ENCODE data around the gene NID1.

The NID1 gene

DNA sequence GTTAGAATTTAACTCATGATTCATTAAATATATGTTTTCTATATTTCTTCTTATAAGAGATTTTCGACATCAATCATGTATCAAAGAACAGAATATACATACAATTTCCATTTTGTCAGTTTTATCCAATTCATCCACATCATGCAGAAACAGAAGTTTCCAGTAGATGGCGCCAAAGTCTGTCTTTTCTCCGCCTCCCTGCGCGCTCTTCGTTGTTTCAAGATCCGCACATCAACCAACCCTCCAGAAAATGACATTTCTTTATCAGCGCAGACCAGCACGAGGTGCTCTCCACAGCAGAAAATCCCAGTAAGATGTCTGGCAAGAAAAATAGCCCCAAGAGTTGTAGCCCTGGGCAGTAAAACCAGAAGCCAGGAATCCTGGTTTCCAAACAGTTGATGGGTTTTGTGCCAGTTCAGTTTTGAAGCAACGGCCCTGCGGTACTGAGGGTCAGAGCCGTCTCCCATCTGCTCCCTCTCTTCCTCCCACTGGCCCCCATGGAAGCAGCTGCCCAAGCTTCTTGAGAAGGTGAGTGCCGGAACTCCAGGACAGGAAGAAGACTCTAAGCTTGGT lies 38.8 kb upstream of the NID1 start:
- Histone ChIP-seq H3K9me3 (ENCODE audit: control insufficient read depth, low read length) (no peaks in the 10 kb centered on the region), H3K79me2 (no peaks in the 10 kb centered on the region), H3K4me1 (no peaks in the 10 kb centered on the region), H3K27ac (no peak overlapping the region), H3K36me3 (ENCODE audit: control insufficient read depth, insufficient read depth, low read length) (no peaks in the 10 kb centered on the region), H3K4me2 (ENCODE audit: low read length) (no peak overlapping the region), H3K4me3 (ENCODE audit: low read depth, low read length) (no peak overlapping the region), H3K27me3 (ENCODE audit: control insufficient read depth, insufficient read depth, low read length) (no peaks in the 10 kb centered on the region), H2AFZ (no peak overlapping the region), H3K9ac (no peak overlapping the region)
- peak; percentile 59 for TF ChIP-seq CTCF (IDR thresholded peaks at IDR 0.05)

DNA sequence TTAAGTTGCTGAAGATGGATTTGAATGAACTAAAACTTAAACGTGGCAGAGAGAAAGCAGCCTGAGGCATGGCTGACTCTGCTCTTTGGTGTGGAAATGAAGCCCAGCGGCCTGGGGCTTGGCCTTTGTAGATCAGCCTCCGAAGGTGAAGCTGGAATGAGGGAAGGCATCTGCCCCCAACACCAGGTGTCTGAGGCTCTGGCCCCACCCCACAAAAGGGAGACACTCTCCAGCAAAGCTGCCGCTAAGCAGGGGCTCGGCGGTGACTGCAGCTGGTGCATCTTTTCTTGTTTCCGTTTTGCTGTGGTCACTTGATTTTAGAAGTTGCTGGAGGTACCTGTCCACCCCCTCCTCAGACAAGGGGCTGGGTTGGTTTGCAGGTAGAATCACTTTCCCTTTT lies 38.2 kb upstream of the NID1 start:
- Histone ChIP-seq H3K27ac (no peak overlapping the region), H3K36me3 (ENCODE audit: control insufficient read depth, insufficient read depth, low read length) (no peaks in the 10 kb centered on the region), H3K27me3 (ENCODE audit: control insufficient read depth, insufficient read depth, low read length) (no peaks in the 10 kb centered on the region), H3K79me2 (no peaks in the 10 kb centered on the region), H3K4me2 (ENCODE audit: low read length) (no peak overlapping the region), H3K4me3 (ENCODE audit: low read depth, low read length) (no peak overlapping the region), H3K9ac (no peak overlapping the region), H3K4me1 (no peaks in the 10 kb centered on the region), H2AFZ (no peak overlapping the region), H3K9me3 (ENCODE audit: control insufficient read depth, low read length) (no peaks in the 10 kb centered on the region)
- TF ChIP-seq CTCF (IDR thresholded peaks at IDR 0.05) = no peak

DNA sequence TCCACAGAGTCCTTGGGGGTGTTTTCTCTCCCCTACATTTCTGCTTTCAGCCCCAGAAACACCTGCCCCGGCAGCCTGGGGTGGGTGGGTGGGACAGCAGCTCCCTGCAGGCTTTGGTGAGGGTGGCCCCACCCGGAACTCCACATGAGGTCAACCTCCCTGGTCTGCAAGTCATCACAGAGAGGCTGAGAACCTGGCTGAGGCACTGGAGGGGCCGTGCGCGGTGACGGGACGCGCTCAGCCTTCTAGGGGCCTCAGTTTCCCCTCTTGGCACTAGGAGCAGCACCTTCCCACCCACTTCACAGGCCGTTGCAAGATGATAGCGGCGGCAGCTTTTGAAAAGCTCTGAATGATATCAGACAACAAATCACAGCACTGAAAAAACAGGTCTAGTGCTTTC lies 37.7 kb upstream of the NID1 start:
- no peaks in the 10 kb centered on the region for H3K4me1 ChIP-seq
- H3K79me2 ChIP-seq = no peaks in the 10 kb centered on the region
- no peak for TF ChIP-seq CTCF (IDR thresholded peaks at IDR 0.05)
- no peak overlapping the region for H2AFZ ChIP-seq
- no peak overlapping the region for H3K4me2 ChIP-seq (ENCODE audit: low read length)
- no peaks in the 10 kb centered on the region for H3K27me3 ChIP-seq (ENCODE audit: control insufficient read depth, insufficient read depth, low read length)
- H3K9me3 ChIP-seq (ENCODE audit: control insufficient read depth, low read length) = no peaks in the 10 kb centered on the region
- no peaks in the 10 kb centered on the region for H3K36me3 ChIP-seq (ENCODE audit: control insufficient read depth, insufficient read depth, low read length)
- H3K4me3 ChIP-seq (ENCODE audit: low read depth, low read length) = no peak overlapping the region
- no peak overlapping the region for H3K27ac ChIP-seq
- no peak overlapping the region for H3K9ac ChIP-seq

DNA sequence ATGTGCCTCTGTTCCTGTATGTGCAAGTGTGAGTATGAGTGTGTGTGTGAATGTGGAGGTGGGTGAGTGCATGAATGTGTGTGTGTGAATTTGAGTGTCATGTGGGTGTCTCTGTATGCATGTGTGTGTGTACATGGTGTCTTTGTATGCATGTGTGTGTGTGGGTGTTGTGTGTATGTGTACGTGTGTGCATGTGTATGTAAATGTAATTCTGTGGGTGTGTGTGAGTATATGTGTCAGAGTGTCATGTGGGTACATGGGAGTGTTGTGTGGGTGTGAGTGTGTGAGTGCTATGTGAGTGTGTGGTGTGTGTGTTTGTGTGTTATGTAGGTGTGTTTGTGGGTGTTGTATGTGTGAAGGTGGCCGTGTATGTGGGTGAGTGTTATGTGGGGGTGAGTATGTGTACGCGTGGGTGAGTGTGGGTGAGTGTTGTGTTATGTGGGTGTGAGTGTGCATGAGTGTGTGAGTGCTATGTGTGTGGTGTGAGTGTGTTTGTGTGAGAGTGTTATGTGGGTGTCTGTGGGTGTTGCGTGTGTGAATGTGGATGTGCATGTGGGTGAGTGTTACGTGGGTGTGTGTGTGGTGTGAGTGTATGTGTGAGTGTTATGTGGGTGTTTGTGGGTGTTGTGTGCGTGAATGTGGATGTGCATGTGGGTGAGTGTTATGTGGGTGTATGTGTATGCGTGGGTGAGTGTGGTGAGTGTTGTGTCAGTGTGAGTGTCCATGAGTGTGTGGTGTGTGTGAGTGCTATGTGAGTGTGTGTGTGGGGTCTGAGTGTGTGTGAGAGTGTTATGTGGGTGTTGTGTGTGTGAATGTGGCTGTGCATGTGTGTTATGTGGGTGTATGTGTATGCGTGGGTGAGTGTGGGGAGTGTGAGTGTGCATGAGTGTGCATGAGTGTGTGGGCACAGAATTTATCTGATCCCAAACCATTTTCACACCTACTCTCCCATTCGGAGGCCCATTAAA lies 36.6 kb upstream of the NID1 start:
- Histone ChIP-seq H3K27me3 (ENCODE audit: control insufficient read depth, insufficient read depth, low read length) (no peaks in the 10 kb centered on the region), H3K27ac (no peak overlapping the region), H3K79me2 (no peaks in the 10 kb centered on the region), H3K4me2 (ENCODE audit: low read length) (no peak overlapping the region), H3K36me3 (ENCODE audit: control insufficient read depth, insufficient read depth, low read length) (no peaks in the 10 kb centered on the region), H3K9me3 (ENCODE audit: control insufficient read depth, low read length) (no peaks in the 10 kb centered on the region), H2AFZ (no peak overlapping the region), H3K4me1 (no peaks in the 10 kb centered on the region), H3K4me3 (ENCODE audit: low read depth, low read length) (no peak overlapping the region), H3K9ac (no peak overlapping the region)
- TF ChIP-seq CTCF (IDR thresholded peaks at IDR 0.05) = no peak

Data from parathyroid adenoma (tissue), 2 donors.